A673 (cell line): ENCODE data around the gene ERBB2. TPM values are rescaled to one million over a fixed set of nuclear protein-coding genes. Genes with fewer than 3 reads are reported as not detected.
A peak's percentile ranks its signal among the peaks of the same experiment; 100 is the strongest.

Experiments
- BruUV-seq: library from RNA; stranded (reverse); fragments of 400-500 nt; replicated peaks from 2 replicates; lab custom pipeline; 2021; lab: Mats Ljungman, UMichigan
- CTCF ChIA-PET: fragments of 300-600 bp; sonication (Branson Sonifier 250); formaldehyde crosslinking; loops from one replicate; lab custom pipeline; 2022; ENCODE audit warnings: antibody characterized with exemption; lab: Charles Lee
- POLR2A ChIA-PET: fragments of 300-600 bp; sonication (Branson Sonifier 250); formaldehyde crosslinking; loops from one replicate; lab custom pipeline; 2022; ENCODE audit warnings: antibody characterized with exemption; ENCODE audit not compliant: low non-redundant PET; lab: Charles Lee
- DNase-seq: peaks from one replicate; pipeline ENCODE4 v3.0.0-alpha.2; 2015; ENCODE audit warnings: low spot score
- H3K27ac ChIP-seq: fragments of 200-600 bp; sonication (generic); 2 replicates; pipeline ENCODE4 v1.5.1; 2016; ENCODE audit warnings: mixed run types, low read depth, mild to moderate bottlenecking, mixed read lengths, antibody characterized with exemption, low read length; ENCODE audit not compliant: poor library complexity, severe bottlenecking
- H3K27me3 ChIP-seq: fragments of 200-600 bp; sonication (generic); replicated peaks from 2 replicates; pipeline ENCODE4 v1.6.1; 2017; ENCODE audit warnings: mixed run types, low read depth, mild to moderate bottlenecking, mixed read lengths, antibody characterized with exemption, low read length; ENCODE audit not compliant: insufficient read depth, poor library complexity
- H3K36me3 ChIP-seq: fragments of 200-600 bp; sonication (generic); 2 replicates; pipeline ENCODE4 v1.6.1; 2016; ENCODE audit warnings: mixed run types, mild to moderate bottlenecking, mixed read lengths, antibody characterized with exemption, low read length; ENCODE audit not compliant: insufficient read depth, poor library complexity, severe bottlenecking
- H3K4me1 ChIP-seq: fragments of 200-600 bp; sonication (generic); 2 replicates; pipeline ENCODE4 v1.6.1; 2017; ENCODE audit warnings: mixed run types, mild to moderate bottlenecking, mixed read lengths, antibody characterized with exemption, low read length; ENCODE audit not compliant: insufficient read depth, poor library complexity, severe bottlenecking
- H3K4me3 ChIP-seq: fragments of 200-600 bp; sonication (generic); 2 replicates; pipeline ENCODE4 v1.5.1; 2016; ENCODE audit warnings: low read depth, mixed run types, mild to moderate bottlenecking, mixed read lengths, low read length; ENCODE audit not compliant: poor library complexity, severe bottlenecking
- H3K9me3 ChIP-seq: fragments of 200-600 bp; sonication (generic); 2 replicates; pipeline ENCODE4 v1.6.1; 2016; ENCODE audit warnings: mixed run types, low read depth, mild to moderate bottlenecking, mixed read lengths, antibody characterized with exemption, low read length; ENCODE audit not compliant: poor library complexity, severe bottlenecking
- CTCF ChIP-seq: fragments of 300-800, 200-600 bp; sonication (generic); conservative IDR thresholded peaks from 2 replicates; pipeline ENCODE4 v1.5.1; 2017; ENCODE audit warnings: low read depth, mild to moderate bottlenecking, antibody characterized with exemption, low read length, moderate library complexity, mixed read lengths
- EZH2 ChIP-seq: fragments of 200-600 bp; sonication (generic); IDR thresholded peaks from 2 replicates; pipeline ENCODE4 v1.6.1; 2017; ENCODE audit warnings: borderline replicate concordance, low read depth, mild to moderate bottlenecking, mixed read lengths, antibody characterized with exemption, low read length; ENCODE audit not compliant: poor library complexity, severe bottlenecking
- intact Hi-C: fragments of 100-400 bp; cut with micrococcal nuclease; formaldehyde crosslinking; loops from one replicate; pipeline ENCODE4 v1.10.0; 2022; ENCODE audit not compliant: unreplicated experiment
- total RNA-seq: library from RNA; stranded (reverse); gene quantifications from 2 replicates; pipeline ENCODE4 v1.2.3, GENCODE V29; 2021

ERBB2 gene
- total RNA-seq, 1 experiment from 2014 or later: 11.1 TPM

GRCh38 chr17:39687546-39688474 is 12.1 kb upstream of the ERBB2 start, which contains the start of gene PGAP3:
TSS of gene PGAP3 (minus strand) at chr17:39688057. CDS start at chr17:39688014, 43 bp downstream.
- Histone ChIP-seq H3K27ac (peak within 1 kb of the TSS; percentile 96), H3K36me3 (no peaks in the 10 kb centered on the region), H3K4me3 (peak within 1 kb of the TSS; percentile 62), H3K27me3 (no peaks in the 10 kb centered on the region), H3K9me3 (no peaks in the 10 kb centered on the region), H3K4me1 (no peaks in the 10 kb centered on the region)
- intact Hi-C loops: no loop called here
- peak; percentile 91 for DNase-seq
- ChIA-PET POLR2A (interaction anchor here (0.6 to 1.0 kb wide), 2 partner anchors 12 to 46 kb away, joined by 3 to 9 read pairs; partner anchors contain the start of gene ERBB2), CTCF (no interaction called here)
- TF ChIP-seq CTCF: peak; percentile 20; the same call in 1 of the 2 replicates
- TF ChIP-seq EZH2: no peak
- TSS peak; percentile 93 for BruUV-seq

GRCh38 chr17:39688475-39688835 is 11.4 kb upstream of the ERBB2 start:
- POLR2A ChIA-PET: interaction anchor here (1.0 kb wide), 1 partner anchor 11 kb away, joined by 3 read pairs; the partner anchor contains the start of gene ERBB2
- Histone ChIP-seq H3K36me3 (no peaks in the 10 kb centered on the region), H3K4me3 (peak overlapping the region; percentile 62), H3K27ac (peak overlapping the region; percentile 96), H3K9me3 (no peaks in the 10 kb centered on the region), H3K4me1 (no peaks in the 10 kb centered on the region), H3K27me3 (no peaks in the 10 kb centered on the region)
- BruUV-seq: no TSS peak
- DNase-seq: no peak
- intact Hi-C loops: no loop called here
- TF ChIP-seq EZH2: no peak
- no peak for TF ChIP-seq CTCF
- CTCF ChIA-PET: no interaction called here

GRCh38 chr17:39688945-39689344 is 10.9 kb upstream of the ERBB2 start:
- Histone ChIP-seq H3K27me3 (no peaks in the 10 kb centered on the region), H3K27ac (peak overlapping the region; percentile 96), H3K9me3 (no peaks in the 10 kb centered on the region), H3K4me1 (no peaks in the 10 kb centered on the region), H3K36me3 (no peaks in the 10 kb centered on the region), H3K4me3 (peak overlapping the region; percentile 62)
- no TSS peak for BruUV-seq
- ChIA-PET CTCF (no interaction called here), POLR2A (no interaction called here)
- DNase-seq: no peak
- no peak for TF ChIP-seq CTCF
- no peak for TF ChIP-seq EZH2
- intact Hi-C loops: no loop called here
